ENCODE measurements around the gene LRRTM4. TPM values are rescaled to one million over a fixed set of nuclear protein-coding genes. Genes with fewer than 3 reads are reported as not detected.

Gene LRRTM4
- total RNA-seq, 1 experiment from 2014 or later, result 0.13 TPM

- intact Hi-C loops (cut with micrococcal nuclease; ENCODE audit: unreplicated experiment), result no loop called here
- no peak overlapping the region for H3K4me3 ChIP-seq (ENCODE audit: low read depth, low read length, poor library complexity, severe bottlenecking)
- H3K4me1 ChIP-seq (ENCODE audit: insufficient read depth, low read length, poor library complexity, severe bottlenecking), result no peaks in the 10 kb centered on the region
- H3K9me3 ChIP-seq (ENCODE audit: low read depth, low read length, poor library complexity, severe bottlenecking), result no peaks in the 10 kb centered on the region
- no peak overlapping the region for H3K27ac ChIP-seq (ENCODE audit: low read depth, low read length, poor library complexity, severe bottlenecking)
- no peaks in the 10 kb centered on the region for H3K27me3 ChIP-seq (replicated peaks; ENCODE audit: insufficient read depth, low read depth, low read length, poor library complexity)
- ChIA-PET CTCF (no interaction called here), POLR2A (ENCODE audit: low non-redundant PET) (no interaction called here)
- DNase-seq (ENCODE audit: low spot score), result no peak
- BruUV-seq (replicated peaks), result no TSS peak
- no peak for TF ChIP-seq EZH2 (IDR thresholded peaks at IDR 0.05; ENCODE audit: borderline replicate concordance, low read depth, low read length, poor library complexity, severe bottlenecking)
- TF ChIP-seq CTCF (conservative IDR thresholded peaks at IDR 0.05; ENCODE audit: low read depth, low read length), result no peak
- H3K36me3 ChIP-seq (ENCODE audit: insufficient read depth, low read length, poor library complexity, severe bottlenecking), result no peaks in the 10 kb centered on the region
These were observed 151.7 kb downstream of the LRRTM4 start for GRCh38 chr2:77370511-77370910.

DNA sequence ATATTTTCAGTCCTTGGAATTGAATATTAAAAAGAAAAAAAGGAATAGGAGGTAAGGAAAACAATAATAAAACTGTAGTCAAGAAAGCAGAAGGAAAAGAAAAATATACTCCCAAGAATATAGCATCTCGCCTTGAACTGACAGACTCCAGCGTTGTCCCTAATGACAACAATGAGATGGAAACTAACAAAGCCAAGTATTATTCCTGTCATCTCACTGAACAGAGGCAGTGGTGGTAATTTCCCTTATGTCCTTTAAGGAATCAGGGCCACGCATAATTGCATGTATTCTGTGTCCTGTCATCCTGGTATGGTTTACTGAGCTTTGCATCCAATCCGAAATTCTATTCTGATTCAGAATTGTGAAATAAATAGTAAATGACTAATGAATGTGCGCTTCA, 158.9 kb downstream of the LRRTM4 start:
- POLR2A ChIA-PET (ENCODE audit: low non-redundant PET), result no interaction called here
- DNase-seq (ENCODE audit: low spot score), result no peak
- BruUV-seq (replicated peaks), result no TSS peak
- H3K27me3 ChIP-seq (replicated peaks; ENCODE audit: insufficient read depth, low read depth, low read length, poor library complexity), result no peaks in the 10 kb centered on the region
- intact Hi-C loops (cut with micrococcal nuclease; ENCODE audit: unreplicated experiment), result no loop called here
- H3K36me3 ChIP-seq (ENCODE audit: insufficient read depth, low read length, poor library complexity, severe bottlenecking), result no peaks in the 10 kb centered on the region
- H3K4me3 ChIP-seq (ENCODE audit: low read depth, low read length, poor library complexity, severe bottlenecking), result no peak overlapping the region
- no peak for TF ChIP-seq EZH2 (IDR thresholded peaks at IDR 0.05; ENCODE audit: borderline replicate concordance, low read depth, low read length, poor library complexity, severe bottlenecking)
- TF ChIP-seq CTCF (conservative IDR thresholded peaks at IDR 0.05; ENCODE audit: low read depth, low read length), result no peak
- H3K4me1 ChIP-seq (ENCODE audit: insufficient read depth, low read length, poor library complexity, severe bottlenecking), result no peaks in the 10 kb centered on the region
- CTCF ChIA-PET, result no interaction called here
- no peak overlapping the region for H3K27ac ChIP-seq (ENCODE audit: low read depth, low read length, poor library complexity, severe bottlenecking)
- H3K9me3 ChIP-seq (ENCODE audit: low read depth, low read length, poor library complexity, severe bottlenecking), result no peaks in the 10 kb centered on the region

GRCh38 chr2:77348821-77349220, 173.4 kb downstream of the LRRTM4 start:
- Histone ChIP-seq H3K27me3 (replicated peaks; ENCODE audit: insufficient read depth, low read depth, low read length, poor library complexity) (no peaks in the 10 kb centered on the region), H3K4me1 (ENCODE audit: insufficient read depth, low read length, poor library complexity, severe bottlenecking) (no peaks in the 10 kb centered on the region), H3K27ac (ENCODE audit: low read depth, low read length, poor library complexity, severe bottlenecking) (no peak overlapping the region), H3K4me3 (ENCODE audit: low read depth, low read length, poor library complexity, severe bottlenecking) (no peak overlapping the region), H3K36me3 (ENCODE audit: insufficient read depth, low read length, poor library complexity, severe bottlenecking) (no peaks in the 10 kb centered on the region), H3K9me3 (ENCODE audit: low read depth, low read length, poor library complexity, severe bottlenecking) (no peaks in the 10 kb centered on the region)
- no peak for TF ChIP-seq CTCF (conservative IDR thresholded peaks at IDR 0.05; ENCODE audit: low read depth, low read length)
- TF ChIP-seq EZH2 (IDR thresholded peaks at IDR 0.05; ENCODE audit: borderline replicate concordance, low read depth, low read length, poor library complexity, severe bottlenecking), result no peak
- no peak for DNase-seq (ENCODE audit: low spot score)
- BruUV-seq (replicated peaks), result no TSS peak
- ChIA-PET CTCF (no interaction called here), POLR2A (ENCODE audit: low non-redundant PET) (no interaction called here)
- intact Hi-C loops (cut with micrococcal nuclease; ENCODE audit: unreplicated experiment), result no loop called here

Measured in A673 (cell line).